Stimulated activated CD8-positive, alpha-beta memory T cell treated with anti-CD3 and anti-CD28 coated beads, Interleukin-15, amount 100 ng/mL, for 4 hours (primary cell): ENCODE measurements around the gene ATP8B1.
"Not testable (repeated sequence)": the region's sequence is repeated elsewhere in the genome, so short reads cannot be mapped to it uniquely, and the experiment has no call there.

ENCODE experiments used
- DNase-seq, 2 donors: peaks; one replicate each; pipeline ENCODE4 v3.0.0-alpha.2; 2020; ENCODE audit warnings: low read depth in 2 of 2

Gene ATP8B1

DNA sequence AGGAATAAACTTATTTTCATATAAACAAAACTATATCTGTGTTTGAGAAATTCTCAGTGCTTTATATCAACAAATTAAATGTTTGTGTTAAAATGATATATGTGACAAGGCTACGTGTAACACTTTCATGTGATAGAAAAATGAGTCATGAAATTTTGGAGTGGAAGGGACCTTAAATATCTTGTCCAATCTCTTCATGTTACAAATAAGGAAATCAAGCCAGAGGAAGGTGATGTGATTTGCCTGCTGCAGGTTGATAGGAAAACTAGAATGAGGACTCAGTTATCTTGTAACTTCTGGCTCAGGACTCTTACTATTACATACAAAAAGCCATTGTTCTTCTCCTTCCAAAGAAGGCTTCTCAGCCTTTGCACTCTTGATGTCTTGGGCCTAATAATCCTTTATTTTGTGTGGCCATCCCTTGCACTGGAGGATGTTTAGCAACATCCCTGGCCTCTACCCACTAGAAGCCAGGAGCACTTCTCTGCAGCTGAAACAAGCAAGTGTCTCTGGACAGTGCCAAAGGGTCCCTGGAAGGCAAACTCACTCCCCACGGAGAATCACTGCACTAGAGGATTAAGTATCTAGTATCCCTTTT lies 138.4 kb downstream of the ATP8B1 start:
- no peak for DNase-seq

DNA sequence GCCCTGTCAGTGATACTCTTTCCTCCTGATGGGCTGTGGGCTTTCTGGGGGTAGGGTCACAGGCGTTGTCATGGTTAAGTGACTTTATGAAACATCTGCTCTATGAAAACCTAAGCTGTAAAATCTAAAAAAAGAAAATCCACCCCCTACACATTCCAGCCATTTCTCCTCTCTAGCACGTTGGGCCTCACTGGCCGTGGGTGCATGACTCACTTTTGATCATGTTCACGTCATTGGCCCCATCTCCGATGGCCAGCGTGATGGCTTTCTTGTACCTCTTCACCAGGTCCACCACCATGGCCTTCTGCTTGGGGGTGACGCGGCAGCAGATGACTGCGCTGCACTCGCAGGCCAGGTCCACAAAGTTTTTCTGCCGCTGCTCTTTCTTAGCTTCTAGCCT lies 142.2 kb downstream of the ATP8B1 start:
- no peak for DNase-seq

DNA sequence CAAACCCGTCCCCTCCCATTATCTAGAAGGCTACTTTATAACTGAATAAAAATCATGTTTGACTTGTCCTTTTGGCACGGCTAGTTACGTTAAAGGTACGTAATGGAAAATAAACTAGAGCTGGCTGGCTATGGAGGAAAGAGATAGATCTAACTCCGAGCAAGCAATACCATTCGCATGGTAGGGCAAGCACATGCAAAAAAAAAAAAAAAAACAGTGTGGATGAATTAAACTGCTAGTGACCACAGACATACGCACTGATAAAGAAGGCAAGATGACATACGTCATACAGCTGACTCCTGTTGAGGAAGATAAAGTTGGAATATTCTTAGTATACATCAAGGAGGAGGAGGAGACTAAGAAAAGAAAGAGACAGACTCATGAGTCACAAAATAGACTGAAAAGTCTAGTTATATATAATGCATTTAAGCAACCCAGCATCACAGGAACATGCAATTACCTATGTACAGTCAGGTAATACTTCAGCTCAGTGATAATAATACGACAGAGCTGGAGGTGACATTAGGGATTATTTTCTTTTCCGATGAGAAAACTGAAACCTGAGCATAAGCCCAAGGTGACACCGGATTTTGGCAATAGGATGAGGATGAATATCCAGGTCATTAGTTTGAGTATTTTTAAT lies 143.5 kb downstream of the ATP8B1 start:
- DNase-seq: no peak

DNA sequence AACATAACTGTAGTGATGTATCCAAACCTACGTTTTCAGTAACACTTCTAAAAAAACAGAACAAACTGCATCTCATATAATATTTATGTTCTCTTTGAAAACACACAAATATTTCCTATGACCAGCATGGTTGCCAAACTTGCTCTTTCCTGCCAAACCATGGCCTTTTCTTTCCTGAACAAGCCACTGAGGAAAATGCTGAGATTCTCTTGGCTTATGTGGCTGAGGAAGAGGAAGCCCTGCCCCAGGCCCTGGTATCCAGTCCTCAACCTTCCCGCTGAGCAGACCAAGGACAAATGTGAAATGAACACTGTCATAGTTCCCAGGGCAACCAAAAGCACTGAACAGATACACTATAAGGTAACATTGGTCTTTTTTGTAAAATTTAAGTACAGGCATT lies 145.6 kb downstream of the ATP8B1 start:
- DNase-seq: no peak

DNA sequence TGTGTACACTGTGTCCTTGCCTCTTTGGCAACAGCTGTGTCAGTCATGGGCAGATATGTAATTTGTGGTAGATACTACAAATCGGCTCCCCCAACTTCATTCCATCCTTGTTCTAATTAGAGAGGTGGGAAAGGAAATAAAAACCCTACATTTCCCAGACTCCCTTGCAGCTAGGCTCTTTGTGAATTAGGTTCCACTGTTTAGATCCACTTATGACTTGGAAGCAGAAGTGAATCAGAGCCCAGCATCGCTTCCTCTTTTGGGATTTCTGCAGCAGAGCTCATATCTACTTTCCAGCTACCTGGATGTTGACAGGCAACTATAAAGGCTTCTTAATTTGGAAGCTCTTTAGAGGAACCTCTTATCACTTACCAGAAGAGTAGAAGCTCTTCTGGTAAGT lies 147.4 kb downstream of the ATP8B1 start:
- DNase-seq: no peak

DNA sequence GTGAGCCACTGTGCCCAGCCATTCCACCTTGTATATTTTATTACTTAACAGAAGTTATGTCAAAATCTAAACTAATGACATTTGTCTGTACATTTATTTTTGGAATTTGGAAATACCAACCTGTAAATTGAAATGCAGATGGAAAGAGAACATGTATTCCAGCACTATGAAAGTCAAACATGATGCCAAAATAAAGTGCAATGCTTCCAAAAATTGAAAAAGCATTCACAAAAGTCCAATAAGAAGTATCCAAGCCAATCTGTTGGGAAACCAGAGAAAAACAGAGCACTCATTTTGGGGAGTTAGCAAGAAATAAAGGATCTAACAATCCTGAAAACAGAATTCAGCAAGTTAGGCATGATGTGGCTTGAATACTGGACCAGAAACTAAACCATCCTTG lies 151.2 kb downstream of the ATP8B1 start:
- no peak for DNase-seq

DNA sequence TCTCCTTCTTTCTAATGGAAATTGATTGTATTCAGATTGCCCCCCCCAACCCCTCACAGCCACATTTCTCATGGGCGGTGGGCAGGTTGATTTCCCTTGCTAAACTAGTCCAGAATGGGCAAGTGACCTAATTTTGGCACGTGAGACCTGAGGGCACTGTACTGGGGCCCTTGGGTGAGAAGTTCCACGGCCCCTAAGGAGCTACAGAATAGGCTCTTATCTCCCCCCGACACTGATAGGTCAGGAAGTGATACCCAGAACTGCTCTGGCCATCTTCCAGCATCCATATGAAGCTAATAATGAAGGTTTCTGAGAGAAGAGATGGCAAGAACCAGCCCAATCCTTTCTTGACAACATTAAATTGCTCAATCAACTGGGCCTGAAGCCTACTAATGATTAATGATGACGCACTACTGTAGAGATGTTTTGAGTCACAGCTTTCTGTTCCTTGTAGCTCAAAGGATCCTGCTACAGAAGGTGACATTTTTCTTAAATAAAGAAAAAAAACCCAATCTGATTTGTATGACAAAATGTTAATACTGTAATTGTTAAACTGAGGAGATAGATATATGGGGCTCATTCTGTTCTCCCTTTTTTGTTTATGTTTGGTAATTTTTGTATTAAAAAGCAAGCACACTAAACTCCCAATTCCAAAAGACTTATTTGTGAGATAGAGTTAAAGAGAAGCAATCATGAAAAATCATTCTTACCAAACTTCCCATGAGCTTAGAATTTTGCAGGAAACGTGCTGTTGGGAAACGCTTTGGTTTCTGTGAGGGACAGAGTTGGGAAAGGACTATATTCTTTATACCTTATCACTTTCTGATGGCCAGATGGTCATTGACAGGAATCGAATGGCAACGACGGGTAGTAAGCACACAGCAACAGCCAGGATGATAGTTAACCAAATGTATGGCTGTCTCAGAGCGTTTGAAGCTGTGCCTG lies 153.3 kb downstream of the ATP8B1 start:
- no peak for DNase-seq

DNA sequence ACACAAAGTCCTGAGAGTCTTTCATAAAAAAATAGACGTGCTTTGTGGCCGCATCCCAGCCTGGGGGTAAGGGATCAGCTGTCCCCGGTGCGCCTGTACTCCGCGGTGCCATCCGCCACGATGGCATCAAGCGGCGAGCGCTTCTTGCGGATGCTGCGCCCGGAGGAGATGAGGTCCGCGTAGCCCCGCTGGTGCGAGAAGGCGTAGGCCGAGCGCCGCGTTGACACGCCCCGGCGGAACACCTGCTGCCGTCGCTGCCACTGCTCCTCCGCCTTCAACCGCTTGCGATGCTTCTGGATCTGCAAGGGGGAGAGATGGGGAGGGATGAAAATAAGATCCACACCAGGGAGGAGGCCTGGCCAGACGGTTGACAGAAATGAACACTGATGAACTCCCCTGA lies 154.7 kb downstream of the ATP8B1 start:
- no peak for DNase-seq

DNA sequence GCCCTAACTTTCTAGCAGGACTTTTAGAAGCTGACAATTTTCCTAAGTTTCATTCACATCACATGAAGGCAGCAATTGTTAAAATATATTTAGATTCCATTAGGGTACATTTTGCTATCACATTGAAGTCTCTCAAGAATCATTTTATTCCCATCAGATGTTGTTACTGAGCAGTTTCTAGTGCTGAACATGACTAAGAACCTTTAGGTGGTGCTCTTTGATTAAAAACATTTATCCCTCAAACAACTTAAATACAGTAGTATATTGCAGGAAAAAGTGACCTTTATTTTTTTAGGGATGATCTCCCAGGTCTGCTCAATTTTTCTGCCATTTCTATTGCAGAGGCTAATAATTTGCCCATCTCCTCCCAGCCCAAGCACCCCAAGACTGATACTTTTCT lies 158.6 kb downstream of the ATP8B1 start:
- DNase-seq: no peak

DNA sequence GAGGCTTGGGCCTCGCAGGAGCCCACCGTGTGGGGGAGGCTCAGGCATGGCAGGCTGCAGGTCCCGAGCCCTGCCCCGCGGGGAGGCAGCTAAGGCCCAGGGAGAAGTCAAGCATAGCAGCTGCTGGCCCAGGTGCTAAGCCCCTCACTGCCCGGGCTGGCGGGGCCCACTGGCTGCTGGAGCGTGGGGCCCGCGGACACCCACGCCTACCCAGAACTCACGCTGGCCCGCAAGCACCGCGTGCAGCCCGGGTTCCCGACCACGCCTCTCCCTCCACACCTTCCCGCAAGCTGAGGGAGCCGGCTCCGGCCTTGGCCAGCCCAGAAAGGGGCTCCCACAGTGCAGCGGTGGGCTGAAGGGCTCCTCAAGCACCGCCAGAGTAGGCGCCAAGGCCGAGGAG lies 159.4 kb downstream of the ATP8B1 start:
- DNase-seq: not testable (repeated sequence)

DNA sequence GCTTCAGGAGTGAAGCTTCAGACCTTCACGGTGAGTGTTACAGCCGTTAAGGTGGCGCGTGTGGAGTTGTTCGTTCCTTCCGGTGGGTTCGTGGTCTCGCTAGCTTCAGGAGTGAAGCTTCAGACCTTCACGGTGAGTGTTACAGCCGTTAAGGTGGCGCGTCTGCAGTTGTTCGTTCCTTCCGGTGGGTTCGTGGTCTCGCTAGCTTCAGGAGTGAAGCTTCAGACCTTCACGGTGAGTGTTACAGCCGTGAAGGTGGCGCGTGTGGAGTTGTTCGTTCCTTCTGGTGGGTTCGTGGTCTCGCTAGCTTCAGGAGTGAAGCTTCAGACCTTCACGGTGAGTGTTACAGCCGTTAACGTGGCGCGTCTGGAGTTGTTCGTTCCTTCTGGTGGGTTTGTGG lies 160.7 kb downstream of the ATP8B1 start:
- not testable (repeated sequence) for DNase-seq

DNA sequence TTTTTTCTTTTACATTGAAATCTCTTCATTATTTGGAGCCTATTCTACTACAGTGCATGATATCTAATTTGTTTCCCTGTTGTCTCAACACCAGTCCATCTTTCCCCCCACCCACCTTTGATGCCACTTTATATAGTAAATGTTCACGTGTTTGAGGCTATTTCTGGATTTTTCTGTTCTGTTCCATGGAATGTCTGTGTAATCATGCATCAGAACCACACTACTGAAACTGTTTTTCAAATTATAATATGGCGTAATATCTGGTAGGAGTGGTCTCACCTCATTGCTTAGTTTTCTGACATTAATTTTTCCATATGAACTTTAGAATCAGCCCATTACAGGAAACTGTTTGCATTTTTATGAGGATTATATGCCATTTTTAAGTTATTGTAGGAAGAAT lies 162.4 kb downstream of the ATP8B1 start:
- DNase-seq: no peak

DNA sequence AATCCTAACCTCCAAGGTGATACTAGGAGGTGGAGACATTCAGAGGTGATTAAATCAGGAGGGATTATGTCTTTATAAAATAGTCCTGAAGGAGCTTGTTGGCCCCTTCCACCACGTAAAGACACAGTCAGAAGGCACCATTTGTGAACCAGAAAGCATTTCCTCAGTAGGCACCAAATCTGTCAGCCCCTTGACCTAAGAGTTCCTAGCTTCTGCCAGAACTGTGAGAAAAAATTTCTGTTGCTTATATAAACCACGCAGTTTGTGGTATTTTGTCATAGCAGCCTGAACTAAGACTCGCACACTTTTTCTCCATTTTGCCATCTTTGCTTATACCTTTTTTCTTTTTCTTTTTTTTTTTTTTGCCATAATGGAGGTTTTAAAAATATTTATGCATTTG lies 162.9 kb downstream of the ATP8B1 start:
- DNase-seq: no peak

DNA sequence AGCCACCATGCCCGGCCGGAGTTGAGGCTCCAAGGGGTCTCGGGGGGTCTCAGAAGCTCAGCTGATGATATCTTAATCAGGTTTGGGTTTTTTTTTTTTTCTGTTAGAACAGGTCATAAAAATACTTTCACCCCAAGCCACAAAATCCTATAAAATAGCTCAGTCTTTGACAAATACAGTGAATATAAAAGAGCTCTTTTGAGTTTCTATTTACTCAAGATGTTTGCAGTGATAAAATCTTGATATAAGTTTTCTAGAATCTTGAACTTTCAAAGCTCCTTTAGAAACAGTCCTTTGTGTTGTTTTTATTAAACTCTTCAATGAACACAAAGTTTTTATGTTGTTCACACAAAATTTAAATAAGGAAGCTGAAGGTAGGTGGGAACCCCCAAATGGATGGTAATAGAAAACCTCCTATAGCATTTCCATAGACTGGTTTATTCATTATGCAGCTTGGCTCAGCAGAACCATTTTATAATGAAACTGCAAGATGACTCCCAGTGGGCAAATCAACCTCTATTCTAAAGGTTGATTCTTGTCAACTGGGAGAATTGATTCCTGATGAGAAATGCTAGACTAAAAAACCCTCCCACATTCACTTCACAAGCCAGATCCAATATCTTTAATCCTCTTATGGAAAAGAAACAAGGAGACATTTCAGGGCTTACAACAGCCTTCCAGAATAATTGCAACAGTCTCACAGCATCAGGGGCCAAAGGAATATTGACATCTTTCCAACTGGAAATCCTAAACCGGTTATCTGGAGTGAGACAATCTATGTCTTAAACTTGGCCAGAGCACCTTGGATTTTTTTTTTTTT lies 167.9 kb downstream of the ATP8B1 start:
- no peak for DNase-seq

DNA sequence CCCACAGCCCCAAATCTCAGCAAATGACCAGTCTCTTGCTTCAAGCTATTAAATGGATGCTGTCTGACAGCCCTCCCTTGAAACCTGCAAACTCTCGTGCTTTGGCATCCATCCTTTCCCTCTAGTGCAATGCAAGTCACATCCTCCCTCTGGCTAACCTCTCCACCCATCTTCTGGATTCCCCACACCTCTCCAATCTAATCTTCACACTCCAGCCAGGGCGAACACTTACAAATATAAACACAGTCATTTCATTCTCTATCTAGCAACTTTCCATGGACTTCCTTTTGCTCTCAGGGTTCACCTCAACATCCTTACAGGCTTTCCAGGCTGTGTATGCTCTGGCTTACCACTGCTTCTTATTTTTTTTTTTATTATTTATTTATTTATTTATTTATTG lies 171.4 kb downstream of the ATP8B1 start:
- no peak for DNase-seq

DNA sequence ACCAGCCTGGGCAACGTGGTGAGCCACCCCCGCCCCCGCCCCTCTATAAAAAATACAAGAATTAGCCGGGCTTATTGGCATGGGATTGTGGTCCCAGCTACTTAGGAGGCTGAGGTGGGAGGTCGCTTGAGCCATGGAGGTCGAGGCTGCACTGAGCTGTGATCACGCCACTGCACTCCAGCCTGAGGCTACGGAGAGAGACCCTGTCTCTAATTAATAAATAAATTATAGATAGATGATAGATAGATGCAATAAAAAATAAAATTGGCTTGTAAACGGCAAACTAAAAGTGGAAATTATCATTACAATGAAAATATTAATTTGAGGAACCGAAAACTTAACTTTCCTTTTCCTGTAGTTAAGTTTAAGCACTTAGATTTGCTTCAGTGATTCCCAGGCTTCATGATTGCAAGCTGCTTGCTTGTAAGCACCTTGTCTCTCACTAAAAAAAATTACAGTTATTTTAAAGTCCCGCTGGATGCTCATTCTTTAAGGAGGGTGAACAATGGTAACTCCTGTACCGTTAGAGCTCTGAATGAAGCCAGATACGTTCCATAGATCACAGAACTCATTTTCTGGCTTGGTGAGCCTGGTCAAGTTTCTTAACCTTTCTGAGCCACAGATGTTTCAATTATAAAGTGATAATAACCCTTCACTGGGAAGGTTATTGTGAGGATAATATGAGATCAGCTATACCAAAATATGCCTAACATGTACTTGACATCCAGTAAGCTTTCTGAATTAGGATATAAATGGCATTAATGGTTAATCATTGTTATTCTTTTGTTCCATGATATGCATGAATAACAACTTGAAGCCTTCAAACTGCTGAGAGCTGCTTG lies 172.1 kb downstream of the ATP8B1 start:
- no peak for DNase-seq

DNA sequence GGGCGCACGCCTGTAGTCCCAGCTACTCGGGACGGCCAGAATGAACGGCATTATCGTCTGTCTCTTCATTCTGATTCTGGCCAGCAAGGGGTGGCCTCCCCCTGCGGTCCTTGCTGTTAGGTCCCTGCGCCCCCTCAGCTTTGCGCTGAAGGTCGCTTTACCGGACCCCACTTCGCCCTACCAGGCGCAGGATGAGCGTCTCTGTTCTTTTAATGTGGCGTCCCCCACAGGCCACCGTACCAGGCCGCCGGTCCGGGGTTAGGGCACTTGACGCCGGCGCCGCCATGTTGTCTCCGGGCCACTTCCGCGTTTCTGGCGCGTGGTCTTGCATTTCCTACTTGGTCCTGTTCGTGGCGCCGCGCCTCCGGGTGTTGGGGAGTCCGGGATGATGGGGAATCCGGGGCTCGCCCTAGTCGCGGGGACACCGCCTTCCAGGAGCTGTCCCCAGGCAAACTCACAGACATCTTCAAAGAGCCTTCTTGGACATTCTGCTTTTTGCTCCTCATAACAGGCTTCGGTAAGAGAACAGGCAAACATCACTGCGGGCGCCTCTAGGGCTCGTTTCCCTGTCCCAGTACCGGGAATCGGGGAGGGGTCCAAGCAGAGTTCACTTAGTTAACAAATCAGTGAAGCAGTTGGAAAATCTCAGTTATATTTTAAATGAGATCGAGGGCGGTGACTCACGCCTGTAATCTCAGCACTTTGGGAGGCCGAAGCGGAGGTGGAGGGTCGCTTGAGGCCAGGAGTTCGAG lies 172.9 kb downstream of the ATP8B1 start:
- DNase-seq: peak; percentile 88 to 90

DNA sequence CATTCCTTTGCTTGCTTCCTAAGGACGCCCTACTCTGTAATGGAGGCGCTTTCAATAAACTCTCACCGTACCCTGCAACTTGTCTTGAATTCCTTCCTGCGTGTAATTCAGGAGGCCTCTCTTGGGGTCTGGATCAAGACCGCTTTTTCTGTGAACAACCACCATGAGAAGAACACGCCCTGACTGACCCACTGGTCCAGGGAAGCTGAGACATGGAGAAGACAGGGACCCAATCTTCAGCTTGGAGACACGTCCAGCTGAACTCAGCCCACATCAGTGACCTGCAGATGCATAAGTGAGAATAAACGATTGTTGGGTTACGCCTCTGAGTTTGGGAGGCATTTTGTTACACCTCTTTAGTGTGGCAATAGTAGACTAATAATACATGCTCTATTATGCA lies 173.7 kb downstream of the ATP8B1 start:
- DNase-seq: no peak

DNA sequence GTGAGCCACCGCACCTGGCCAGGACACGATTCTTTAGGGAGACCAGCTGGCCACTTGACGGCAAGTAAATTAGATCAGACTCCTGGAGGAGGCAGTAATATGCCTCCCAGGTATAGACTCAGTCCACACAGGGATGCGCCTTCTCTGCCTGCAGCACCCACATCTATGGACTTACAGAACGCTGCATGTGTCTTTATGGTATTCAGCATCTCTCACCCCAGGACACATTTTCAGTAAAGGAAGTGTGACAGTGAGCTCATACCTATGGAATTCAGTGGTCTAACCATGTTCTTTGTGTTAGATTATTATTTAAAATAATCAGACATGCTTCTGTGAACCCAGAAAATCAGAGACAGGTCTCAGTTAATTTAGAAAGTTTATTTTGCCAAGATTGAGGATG lies 175.6 kb downstream of the ATP8B1 start:
- no peak for DNase-seq

DNA sequence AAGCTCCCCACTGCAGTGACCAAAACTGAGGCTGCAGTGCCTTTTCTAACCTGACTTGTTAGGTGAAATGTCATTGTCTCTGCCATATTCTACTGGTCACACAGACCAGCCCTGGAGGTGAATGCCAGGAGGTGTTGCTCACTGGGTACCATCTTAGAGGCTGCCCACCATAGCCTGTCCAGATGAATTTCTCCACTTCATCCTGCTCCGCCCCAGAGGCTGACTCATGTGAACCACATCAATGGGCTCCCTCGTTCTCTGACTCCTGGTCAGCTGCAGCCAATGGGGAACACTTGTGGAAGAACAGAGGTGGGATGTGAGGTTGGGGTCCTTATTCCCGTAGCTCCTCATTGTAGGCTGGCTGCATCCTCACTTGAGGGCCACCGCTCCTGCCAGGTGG lies 178.1 kb downstream of the ATP8B1 start:
- no peak for DNase-seq
